Measurements from ENCODE around the gene SAMD4A. TPM values are rescaled to one million over a fixed set of nuclear protein-coding genes. Genes with fewer than 3 reads are reported as not detected.

SAMD4A gene
- total RNA-seq, 3 donors from 2014 or later, result 28.5 to 44.6 (median 36.2) TPM

GRCh38 chr14:54711812-54712464, 145.0 kb downstream of the SAMD4A start:
- no peaks in the 10 kb centered on the region for H3K27me3 ChIP-seq
- H3K4me3 ChIP-seq, result no peak overlapping the region
- no peaks in the 10 kb centered on the region for H3K36me3 ChIP-seq
- intact Hi-C loops (cut with DNase I; ENCODE audit: low total_unique reads), result no loop called here
- no peaks in the 10 kb centered on the region for H3K9me3 ChIP-seq
- H3K4me1 ChIP-seq, result peaks cover 0 to 10% of the 10 kb centered on the region in 2 donors
- H3K27ac ChIP-seq, result peak overlapping the region; percentile 73 to 79
- no peak for DNase-seq (ENCODE audit: low spot score in 2 of 2)
- TF ChIP-seq CTCF (IDR thresholded peaks at IDR 0.05) (no peak), POLR2A (IDR thresholded peaks at IDR 0.05) (no peak), POLR2AphosphoS5 (IDR thresholded peaks at IDR 0.05) (no peak)

GRCh38 chr14:54712465-54713200, 145.7 kb downstream of the SAMD4A start:
- intact Hi-C loops (cut with DNase I; ENCODE audit: low total_unique reads), result no loop called here
- Histone ChIP-seq H3K36me3 (no peaks in the 10 kb centered on the region), H3K9me3 (no peaks in the 10 kb centered on the region), H3K4me3 (no peak overlapping the region), H3K4me1 (peaks cover 0 to 10% of the 10 kb centered on the region in 2 donors), H3K27ac (peak overlapping the region; percentile 73 to 79), H3K27me3 (no peaks in the 10 kb centered on the region)
- no peak for DNase-seq (ENCODE audit: low spot score in 2 of 2)
- TF ChIP-seq CTCF (IDR thresholded peaks at IDR 0.05), result no peak
- TF ChIP-seq POLR2AphosphoS5 (IDR thresholded peaks at IDR 0.05), result no peak
- TF ChIP-seq POLR2A (IDR thresholded peaks at IDR 0.05), result no peak

GRCh38 chr14:54713379-54713778, 146.5 kb downstream of the SAMD4A start:
- no peaks in the 10 kb centered on the region for H3K27me3 ChIP-seq
- intact Hi-C loops (cut with DNase I; ENCODE audit: low total_unique reads), result no loop called here
- no peak for DNase-seq (ENCODE audit: low spot score in 2 of 2)
- H3K27ac ChIP-seq, result peak overlapping the region; percentile 73 to 79
- no peak overlapping the region for H3K4me3 ChIP-seq
- TF ChIP-seq POLR2A (IDR thresholded peaks at IDR 0.05) (no peak), POLR2AphosphoS5 (IDR thresholded peaks at IDR 0.05) (no peak), CTCF (IDR thresholded peaks at IDR 0.05) (no peak)
- no peaks in the 10 kb centered on the region for H3K9me3 ChIP-seq
- H3K4me1 ChIP-seq, result peaks cover 0 to 10% of the 10 kb centered on the region in 2 donors
- no peaks in the 10 kb centered on the region for H3K36me3 ChIP-seq

DNA sequence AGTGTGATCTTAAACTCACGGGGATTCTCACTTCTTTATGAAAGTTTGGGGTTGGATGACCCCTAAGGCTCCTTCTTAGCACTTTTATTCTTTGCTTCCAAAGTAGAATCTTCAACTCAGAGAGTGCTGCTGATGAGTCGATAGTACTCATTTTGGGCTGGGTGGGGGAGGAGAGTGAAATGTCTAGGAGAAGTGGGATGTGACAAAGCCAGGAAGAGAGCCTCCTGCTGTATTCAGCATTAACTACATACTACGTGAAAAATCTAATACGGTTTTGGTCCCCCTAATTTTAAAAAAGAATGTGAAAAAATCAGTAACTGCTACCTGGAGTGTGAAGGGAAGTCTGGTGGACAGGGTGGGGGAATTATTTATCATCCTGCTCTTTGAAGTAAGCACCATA, 148.3 kb downstream of the SAMD4A start:
- Histone ChIP-seq H3K4me1 (peaks cover 0 to 10% of the 10 kb centered on the region in 2 donors), H3K4me3 (no peak overlapping the region), H3K27me3 (no peaks in the 10 kb centered on the region), H3K36me3 (no peaks in the 10 kb centered on the region), H3K27ac (peak overlapping the region in 1 of 2 donors; percentile 5), H3K9me3 (no peaks in the 10 kb centered on the region)
- DNase-seq (ENCODE audit: low spot score in 2 of 2), result no peak
- intact Hi-C loops (cut with DNase I; ENCODE audit: low total_unique reads), result no loop called here
- no peak for TF ChIP-seq POLR2AphosphoS5 (IDR thresholded peaks at IDR 0.05)
- no peak for TF ChIP-seq CTCF (IDR thresholded peaks at IDR 0.05)
- no peak for TF ChIP-seq POLR2A (IDR thresholded peaks at IDR 0.05)

DNA sequence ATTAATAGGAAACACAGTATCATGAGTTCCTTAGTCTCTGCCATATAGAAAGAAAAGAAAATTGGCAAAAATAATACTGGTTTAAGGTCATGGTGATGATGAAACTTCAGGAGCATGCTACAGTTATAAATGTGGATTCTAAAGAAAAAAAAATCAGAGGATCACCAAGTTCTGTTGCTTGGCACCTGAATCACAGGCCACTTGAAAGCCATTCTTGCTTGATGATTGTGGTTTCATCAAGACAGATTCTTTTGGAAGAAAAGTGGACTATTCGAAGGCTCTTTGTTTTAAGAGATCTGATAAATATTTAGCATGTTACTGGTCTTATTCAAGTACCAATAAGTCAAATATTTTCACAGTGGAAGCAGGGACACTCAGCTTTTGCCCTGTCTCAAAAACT, 148.9 kb downstream of the SAMD4A start:
- Histone ChIP-seq H3K4me3 (no peak overlapping the region), H3K36me3 (no peaks in the 10 kb centered on the region), H3K27me3 (no peaks in the 10 kb centered on the region), H3K27ac (no peak overlapping the region), H3K9me3 (no peaks in the 10 kb centered on the region), H3K4me1 (peaks cover 0 to 10% of the 10 kb centered on the region in 2 donors)
- TF ChIP-seq POLR2AphosphoS5 (IDR thresholded peaks at IDR 0.05) (no peak), POLR2A (IDR thresholded peaks at IDR 0.05) (no peak), CTCF (IDR thresholded peaks at IDR 0.05) (no peak)
- no peak for DNase-seq (ENCODE audit: low spot score in 2 of 2)
- intact Hi-C loops (cut with DNase I; ENCODE audit: low total_unique reads), result no loop called here
